GM19238 (cell line): ENCODE results near the gene CES5A.
A peak's percentile ranks its signal among the peaks of the same experiment; 100 is the strongest.
"Not testable (repeated sequence)": the region's sequence is repeated elsewhere in the genome, so short reads cannot be mapped to it uniquely, and the experiment has no call there.

Source experiments
- DNase-seq: peaks from one replicate; pipeline ENCODE4 v3.0.0; 2011; ENCODE audit warnings: low spot score; ENCODE audit not compliant: insufficient read length

Gene CES5A

GRCh38 chr16:55876854-55877253 is 1.7 kb upstream of the CES5A start:
- DNase-seq, result no peak

- DNase-seq, result no peak
Measured at GRCh38 chr16:55873122-55873521, 2.1 kb downstream of the CES5A start.

DNA sequence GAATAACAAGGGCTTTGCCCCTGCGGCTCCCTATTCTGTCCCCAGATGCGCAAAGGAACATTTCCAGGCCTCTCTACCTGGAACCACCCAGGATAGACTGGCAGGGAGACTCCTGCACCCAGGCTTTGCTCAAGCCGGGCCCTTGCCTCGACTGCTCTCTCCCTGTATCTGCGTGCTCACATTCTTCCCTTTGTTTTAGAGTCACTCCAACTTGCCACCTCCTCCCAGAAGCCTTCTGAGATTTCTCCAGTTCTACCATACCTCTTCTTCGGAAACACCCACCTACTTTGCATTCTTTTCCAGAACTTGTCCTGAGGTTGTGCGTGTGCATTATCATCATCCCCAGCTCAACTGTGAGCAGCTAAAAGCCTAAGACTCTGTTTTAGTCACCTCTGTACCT is 3.0 kb downstream of the CES5A start:
- DNase-seq, result no peak

DNA sequence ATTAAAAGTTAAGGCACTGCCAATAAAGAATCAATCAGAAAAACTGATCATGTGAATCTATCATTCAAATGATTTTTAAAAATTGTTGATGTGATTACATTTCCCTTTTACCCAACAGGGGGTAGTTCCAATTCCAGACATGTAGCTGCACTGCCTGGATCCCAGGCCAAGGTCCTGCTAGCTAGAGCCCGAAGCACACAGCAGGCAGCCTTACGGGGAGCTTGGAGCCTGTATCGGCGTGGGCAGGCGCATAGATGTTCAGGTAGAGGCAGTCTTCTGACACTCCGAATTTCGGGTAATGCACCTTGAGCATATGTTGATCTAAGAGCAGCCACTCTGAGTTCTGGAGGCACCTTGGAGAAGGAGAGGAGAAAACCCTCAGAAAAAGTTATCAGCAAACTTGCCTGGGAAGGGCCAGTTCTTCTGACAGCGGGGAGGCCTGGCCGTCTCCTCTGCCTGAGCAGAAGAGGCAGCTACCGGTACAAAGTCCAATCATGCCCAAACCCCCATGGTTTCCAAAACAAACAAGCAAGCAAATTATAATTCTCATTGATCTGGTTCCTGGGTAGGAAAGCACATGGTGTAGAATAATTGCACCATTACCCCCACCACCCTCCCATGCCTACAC is 3.6 kb downstream of the CES5A start:
- DNase-seq, result no peak

- DNase-seq, result no peak
Measured at GRCh38 chr16:55868980-55869379, 6.2 kb downstream of the CES5A start.

DNA sequence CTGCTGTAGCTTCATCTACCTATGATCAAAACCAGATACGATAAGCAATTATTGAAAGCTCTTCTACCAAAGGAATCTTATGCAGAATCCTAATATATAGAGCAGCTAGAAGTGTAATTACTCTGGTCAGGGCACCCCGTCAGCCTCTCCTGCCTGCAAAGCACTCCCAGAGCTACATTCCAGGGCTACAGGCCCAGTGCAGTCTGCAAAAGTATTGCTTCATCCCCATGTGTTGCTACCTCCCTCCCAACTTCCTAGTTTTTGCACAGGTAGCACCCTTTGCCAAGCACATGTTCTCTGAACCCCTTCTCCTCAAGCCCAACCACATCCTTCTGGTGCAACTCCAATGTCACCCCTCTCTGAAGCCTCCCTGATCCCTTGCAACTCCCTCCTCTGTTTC is 7.0 kb downstream of the CES5A start:
- no peak for DNase-seq

GRCh38 chr16:55861288-55861687 is 13.9 kb downstream of the CES5A start:
- no peak for DNase-seq

GRCh38 chr16:55857650-55858049 is 17.5 kb downstream of the CES5A start:
- DNase-seq, result not testable (repeated sequence)

DNA sequence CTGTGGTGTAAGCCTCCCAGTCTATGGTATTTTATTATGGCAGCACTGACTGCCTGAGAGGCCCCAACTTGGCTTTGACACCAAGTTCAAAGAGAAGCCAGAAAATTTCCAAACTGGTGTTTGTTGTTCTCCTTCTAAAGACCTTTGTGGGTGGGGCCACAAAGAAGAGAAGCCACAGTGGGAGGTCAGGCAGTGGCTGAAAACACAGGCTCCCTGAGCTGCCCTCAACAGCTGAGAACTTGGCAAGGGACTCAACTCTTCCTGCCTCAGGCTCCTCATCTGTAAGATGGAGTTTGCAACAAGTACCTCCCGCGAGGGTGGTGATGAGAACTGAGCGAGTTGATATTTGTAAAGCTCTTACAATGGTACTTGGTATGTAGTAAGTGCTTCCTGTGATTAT is 18.2 kb downstream of the CES5A start:
- no peak for DNase-seq

DNA sequence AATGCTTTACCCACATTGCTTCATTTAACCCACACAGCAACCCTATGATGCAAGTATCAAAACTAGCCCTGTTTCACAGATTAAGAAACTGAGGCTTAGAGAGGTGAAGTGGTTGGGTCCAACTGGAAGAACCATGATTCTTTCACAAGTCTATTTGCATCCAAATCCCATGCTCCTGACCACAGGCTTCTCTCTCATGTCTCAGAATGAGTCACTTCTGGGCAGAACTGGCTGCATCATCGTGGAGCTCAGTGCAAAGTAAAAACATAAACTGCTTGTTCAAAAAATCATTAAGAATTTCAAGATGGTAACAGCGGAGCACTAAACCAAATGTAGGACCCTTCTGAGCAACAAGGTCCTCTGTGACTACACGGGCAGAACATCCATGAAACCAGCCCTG is 22.1 kb downstream of the CES5A start:
- DNase-seq, result no peak

DNA sequence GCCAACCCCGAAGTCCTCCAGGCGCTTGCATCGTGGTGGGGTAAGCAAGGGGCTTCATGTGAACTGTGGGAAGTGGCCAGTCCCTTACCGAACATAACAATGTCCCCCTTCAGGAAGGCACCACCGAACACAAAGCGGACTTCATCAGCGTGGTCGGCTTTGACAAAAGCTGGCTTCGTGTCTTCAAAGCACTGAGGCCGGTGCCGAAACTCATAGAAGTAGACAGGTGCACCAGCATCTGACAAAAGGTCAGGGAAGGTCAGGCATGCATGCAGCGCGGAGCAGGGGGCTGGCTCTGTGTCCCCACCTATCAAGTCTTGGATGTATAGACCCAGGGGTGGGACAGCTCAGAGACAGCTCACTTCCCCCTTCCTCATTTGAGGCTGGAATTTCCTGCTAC is 25.6 kb downstream of the CES5A start:
- DNase-seq, result no peak

DNA sequence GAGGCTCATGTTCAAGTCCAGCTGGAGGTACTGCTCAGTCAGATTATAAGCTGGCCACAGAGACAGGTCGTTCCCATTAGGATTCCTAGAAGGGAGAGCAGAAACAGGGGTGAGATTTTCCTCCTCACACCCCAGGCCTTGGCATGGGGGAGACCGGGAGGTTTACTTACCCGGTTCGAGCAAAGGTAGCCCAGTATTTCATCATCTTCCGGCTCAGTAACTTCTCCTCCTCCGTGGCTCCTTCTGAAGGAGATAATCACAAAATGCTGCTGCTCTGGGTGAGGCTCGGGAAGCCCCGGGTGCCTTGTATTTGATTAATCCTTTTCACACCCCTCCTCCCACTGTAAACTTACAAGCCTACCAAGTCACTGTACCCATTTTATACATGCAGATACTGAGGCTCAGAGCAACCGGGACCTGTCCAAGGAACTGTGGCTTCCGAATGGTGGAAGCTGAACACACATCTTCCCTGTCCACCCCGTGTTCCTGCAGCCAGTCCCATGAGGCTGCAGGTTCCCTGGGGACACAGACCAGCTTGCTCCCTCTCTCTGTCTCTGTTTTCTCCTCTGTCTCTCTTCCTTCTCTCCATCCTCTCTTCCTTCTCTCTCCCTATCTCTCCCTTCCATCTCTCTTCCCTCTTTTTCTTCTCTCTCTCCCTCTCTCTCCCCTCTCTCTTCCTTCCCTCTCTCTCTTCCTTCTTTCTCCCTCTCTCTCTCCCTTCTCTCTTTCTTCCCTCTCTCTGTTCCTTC is 28.4 kb downstream of the CES5A start:
- no peak for DNase-seq

DNA sequence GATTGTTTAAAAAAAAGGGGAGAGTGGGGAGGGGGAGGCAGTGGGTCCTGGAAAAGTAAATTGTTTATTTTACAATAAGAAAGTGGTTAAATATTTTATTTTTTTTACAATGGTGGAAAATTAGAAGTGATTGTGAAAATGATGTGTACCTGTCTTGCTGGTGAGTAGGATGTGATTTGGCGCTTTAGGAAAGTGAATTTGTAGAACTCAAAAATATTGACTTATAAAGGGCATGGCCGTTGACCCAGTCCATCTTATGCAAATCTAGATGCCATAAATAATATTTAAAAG is 32.1 kb downstream of the CES5A start:
- DNase-seq, result no peak

- peak; percentile 13 for DNase-seq
Measured at GRCh38 chr16:55842369-55843104, 32.6 kb downstream of the CES5A start.

DNA sequence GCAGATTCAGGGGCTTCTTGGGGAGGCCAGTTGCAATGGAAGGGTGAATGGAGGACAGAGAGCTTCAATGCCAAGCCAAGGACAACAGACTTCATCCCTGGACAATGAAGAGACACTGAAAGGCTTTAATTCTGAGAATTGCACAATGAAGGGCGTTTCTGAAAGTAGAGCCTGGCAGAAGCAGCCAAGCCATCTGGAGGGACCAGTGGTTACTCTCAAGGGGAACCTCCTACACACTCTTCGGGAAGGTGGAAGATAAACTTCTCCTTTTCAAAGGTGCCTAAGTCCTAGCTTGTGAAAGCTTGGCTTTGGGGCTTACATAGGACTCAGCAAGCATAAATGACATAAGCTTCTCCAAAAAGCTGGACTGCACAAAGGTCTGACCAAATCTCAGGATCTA is 36.1 kb downstream of the CES5A start:
- no peak for DNase-seq

GRCh38 chr16:55836158-55836611 is 39.0 kb downstream of the CES5A start:
- DNase-seq, result no peak

- DNase-seq, result no peak
Measured at GRCh38 chr16:55835581-55835980, 39.6 kb downstream of the CES5A start.

- not testable (repeated sequence) for DNase-seq
Measured at GRCh38 chr16:55835173-55835572, 40.0 kb downstream of the CES5A start.

DNA sequence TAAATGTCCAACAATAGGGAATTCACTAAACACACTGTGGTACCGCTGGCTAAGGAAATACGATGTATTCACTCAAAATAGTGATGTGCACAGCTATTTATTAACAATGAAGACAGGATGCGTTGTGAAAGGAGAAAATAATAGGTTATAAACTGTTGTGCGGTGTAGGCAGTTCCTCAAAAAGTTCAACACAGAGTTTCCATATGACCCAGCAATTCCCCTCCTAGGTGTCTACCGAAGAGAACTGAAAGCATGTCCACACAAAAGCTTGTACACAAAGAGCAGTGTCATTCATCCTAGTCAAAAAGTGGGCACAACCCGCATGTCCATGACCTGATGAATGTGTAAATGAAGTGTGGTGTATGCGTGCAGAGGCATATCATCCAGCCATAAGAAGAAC is 41.1 kb downstream of the CES5A start:
- no peak for DNase-seq

DNA sequence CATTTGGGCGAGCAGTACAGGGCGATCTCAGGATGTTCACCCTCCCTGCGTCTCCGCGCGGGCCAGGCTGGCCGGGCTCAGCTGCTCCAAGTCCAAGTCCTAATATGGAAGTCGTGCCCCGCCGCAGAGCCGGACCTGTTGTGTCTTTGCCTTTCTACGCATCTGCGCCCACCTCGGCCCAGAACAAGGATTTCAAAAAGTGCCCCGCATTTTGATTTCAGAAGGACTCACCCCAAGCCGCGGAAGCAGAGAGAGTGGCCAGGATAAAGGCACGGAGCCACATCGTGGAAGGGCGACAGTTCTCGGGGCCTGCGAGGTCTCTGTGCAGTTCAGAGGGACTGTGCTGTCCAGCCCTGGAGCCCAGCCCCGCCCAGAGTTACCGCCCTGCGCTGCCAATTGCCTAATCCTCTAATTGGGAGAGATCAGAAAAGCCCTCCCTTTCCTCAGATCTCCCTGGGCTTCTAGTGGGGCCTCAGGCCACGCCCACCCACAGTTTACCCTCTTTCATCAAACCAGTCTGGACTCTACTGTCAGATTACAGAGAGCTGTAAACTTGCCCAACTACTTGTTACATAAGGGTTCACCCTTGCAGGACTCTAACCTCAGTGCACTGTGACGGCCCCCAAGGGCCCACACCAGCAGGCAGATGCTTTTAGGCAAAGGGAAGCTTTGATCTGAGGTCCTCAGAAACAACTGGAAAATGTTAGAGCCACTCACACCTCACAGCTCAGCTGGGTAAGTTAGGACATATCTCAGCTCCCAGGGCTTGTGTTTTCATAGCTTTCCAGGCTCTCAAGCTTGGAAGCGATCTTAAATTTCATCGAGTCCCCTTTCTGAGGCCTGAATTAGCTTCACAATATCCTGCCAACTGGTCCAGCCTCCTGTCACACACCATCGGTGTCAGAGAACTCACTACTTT is 42.1 kb downstream of the CES5A start, which contains the start of gene CES1:
CES1 (minus strand) TSS at position 324 of the 919 bp plus-strand sequence; CDS start at position 283, 41 bp downstream.
- DNase-seq, result no peak

GRCh38 chr16:55832425-55832772 is 42.8 kb downstream of the CES5A start:
- no peak for DNase-seq
